Keratinocyte (primary cell): ENCODE results near the gene SMCHD1. TPM values are rescaled to one million over a fixed set of nuclear protein-coding genes. Genes with fewer than 3 reads are reported as not detected.

Experiments
- DNase-seq: peaks from one replicate; pipeline ENCODE4 v3.0.0-alpha.2; 2011; ENCODE audit warnings: low read depth, missing footprints, low spot score
- FAIRE-seq: peaks from 2 replicates; lab custom pipeline; 2011; peaks lifted over from hg19 to GRCh38; lab: Jason Lieb, UNC
- H2AFZ ChIP-seq: 2 replicates; pipeline ENCODE4 v1.6.0; 2012; ENCODE audit warnings: low read length, control low read depth, inconsistent platforms; ENCODE audit not compliant: control insufficient read depth
- H3K27ac ChIP-seq: 2 replicates; pipeline ENCODE4 v1.5.1; 2011; ENCODE audit warnings: low read length; ENCODE audit not compliant: control insufficient read depth, insufficient read depth
- H3K27me3 ChIP-seq: 3 replicates; pipeline ENCODE4 v1.6.0; 2011; ENCODE audit warnings: low read length; ENCODE audit not compliant: control insufficient read depth, insufficient read depth; ENCODE audit errors: extremely low read depth
- H3K36me3 ChIP-seq, 2 experiments: 2 replicates in 1 of 2; 3 replicates in 1 of 2; pipeline ENCODE4 v1.5.1; 2011; ENCODE audit warnings: low read length in 2 of 2, mild to moderate bottlenecking in 1 of 2; ENCODE audit not compliant: control insufficient read depth in 2 of 2, insufficient read depth in 2 of 2; ENCODE audit errors: extremely low read depth in 1 of 2
- H3K4me1 ChIP-seq: 3 replicates; pipeline ENCODE4 v1.5.1; 2011; ENCODE audit warnings: low read length; ENCODE audit not compliant: control insufficient read depth, insufficient read depth; ENCODE audit errors: extremely low read depth
- H3K4me2 ChIP-seq: 3 replicates; pipeline ENCODE4 v1.6.0; 2011; ENCODE audit warnings: low read depth, low read length; ENCODE audit not compliant: control insufficient read depth, insufficient read depth; ENCODE audit errors: extremely low read depth
- H3K4me3 ChIP-seq, 3 experiments: fragments of 200-600 bp in 1 of 3; sonication (generic) in 1 of 3; 2 replicates in 2 of 3; 3 replicates in 1 of 3; pipeline ENCODE4 v1.5.1; 2011 to 2016; ENCODE audit warnings: low read length in 3 of 3, mild to moderate bottlenecking in 3 of 3, control low read depth in 2 of 3, inconsistent platforms in 1 of 3, low read depth in 1 of 3, mixed read lengths in 1 of 3, mixed run types in 1 of 3, moderate library complexity in 1 of 3; ENCODE audit not compliant: control insufficient read depth in 2 of 3, insufficient read depth in 2 of 3; ENCODE audit errors: extremely low read depth in 1 of 3
- H3K79me2 ChIP-seq: 2 replicates; pipeline ENCODE4 v1.6.0; 2012; ENCODE audit warnings: low read length; ENCODE audit not compliant: control insufficient read depth, insufficient read depth
- H3K9ac ChIP-seq: 3 replicates; pipeline ENCODE4 v1.6.0; 2011; ENCODE audit warnings: low read length; ENCODE audit not compliant: control insufficient read depth, insufficient read depth; ENCODE audit errors: extremely low read depth
- H3K9me1 ChIP-seq: 3 replicates; pipeline ENCODE4 v1.6.0; 2011; ENCODE audit warnings: low read length; ENCODE audit not compliant: control insufficient read depth, insufficient read depth; ENCODE audit errors: extremely low read depth
- H3K9me3 ChIP-seq: 2 replicates; pipeline ENCODE4 v1.5.1; 2012; ENCODE audit warnings: low read depth, low read length; ENCODE audit not compliant: control insufficient read depth
- H4K20me1 ChIP-seq: 3 replicates; pipeline ENCODE4 v1.6.0; 2011; ENCODE audit warnings: low read length; ENCODE audit not compliant: control insufficient read depth, insufficient read depth; ENCODE audit errors: extremely low read depth
- EZH2 ChIP-seq: IDR thresholded peaks from one replicate; pipeline ENCODE4 v1.6.1; 2012; ENCODE audit warnings: inconsistent platforms, mild to moderate bottlenecking, low read length, moderate library complexity
- dilution Hi-C: fragments of 300-500 bp; cut with MboI; formaldehyde crosslinking; loops from one replicate; pipeline ENCODE4 v1.7.0; 2020; ENCODE audit warnings: low sequenced_read_pairs; ENCODE audit not compliant: extremely low pct_ligation_motif_present
- polyA plus RNA-seq, 5 experiments: library from polyadenylated mRNA; depleted of rRNA in 3 of 5; stranded (reverse) in 3 of 5; stranded (forward) in 1 of 5; unstranded in 1 of 5; fragments of >200 nt; gene quantifications; 1 replicate in 1 of 5; 2 replicates in 3 of 5; 3 replicates in 1 of 5; pipeline versions ENCODE4 v1.2.1 to v1.2.3, GENCODE V29; 2011 to 2012; ENCODE audit warnings: missing spikeins in 2 of 5, low read depth in 1 of 5, low replicate concordance in 1 of 5
- TF ChIP-seq, protein P1 (sequence below), 3 experiments: IDR thresholded peaks in 1 of 3; conservative IDR thresholded peaks in 1 of 3; optimal IDR thresholded peaks in 1 of 3; 2 replicates in 2 of 3; 3 replicates in 1 of 3; pipeline versions ENCODE3 to v1.5.1; 2011; ENCODE audit warnings: low read length in 3 of 3, mild to moderate bottlenecking in 3 of 3, moderate library complexity in 2 of 3, control low read depth in 1 of 3, inconsistent platforms in 1 of 3; ENCODE audit not compliant: insufficient read depth in 2 of 3; ENCODE audit errors: extremely low read depth in 1 of 3

SMCHD1 gene
- polyA plus RNA-seq, 1 donor (not counting 4 experiments of a cell fraction or from before 2014, with no cell fraction given) = 18.5 TPM

DNA sequence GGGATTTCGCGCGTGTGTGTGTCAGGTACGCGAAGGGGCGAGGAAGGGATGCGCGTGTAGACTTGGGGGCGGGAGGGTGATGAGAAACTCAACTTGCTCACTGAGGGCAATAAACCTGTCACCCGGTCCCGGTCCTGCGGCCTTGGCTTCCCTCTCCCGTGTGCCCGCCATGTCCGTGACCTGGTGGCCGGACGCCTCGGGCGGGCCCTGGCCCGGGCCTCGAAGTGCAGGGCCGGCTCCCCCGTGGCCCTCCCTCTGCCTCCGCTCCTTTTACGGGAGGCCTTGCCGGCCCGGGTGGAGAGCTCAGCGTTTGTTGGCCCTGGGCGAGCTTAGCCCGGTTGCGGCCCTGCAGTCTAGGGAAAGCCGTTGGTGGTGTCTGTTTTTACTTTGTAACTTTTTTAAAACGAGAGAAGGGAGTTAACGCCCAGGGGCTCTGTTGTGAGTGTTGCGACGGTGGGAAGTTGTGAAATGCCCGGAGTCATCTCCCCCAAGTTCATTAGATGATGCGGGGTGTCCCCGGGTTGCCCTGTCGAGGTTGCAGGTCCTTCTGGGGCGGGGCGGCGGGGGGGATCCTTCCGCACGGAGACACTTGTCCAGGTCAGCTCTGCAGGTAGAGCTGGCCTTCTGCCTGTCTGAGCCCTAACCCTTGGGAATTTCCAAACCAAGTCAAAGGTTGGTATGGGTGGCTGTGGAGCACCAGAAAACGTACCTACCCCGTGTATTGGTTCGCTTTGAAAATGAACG lies 883 bp downstream of the SMCHD1 start:
- Histone ChIP-seq H4K20me1 (peaks cover 3% of the 10 kb centered on the region), H3K9me3 (no peaks in the 10 kb centered on the region), H3K36me3 (no peaks in the 10 kb centered on the region), H3K4me2 (peak overlapping the region; percentile 82), H2AFZ (peak overlapping the region; percentile 83), H3K4me1 (peaks cover 19% of the 10 kb centered on the region), H3K27ac (peak overlapping the region; percentile 83), H3K4me3 (peak overlapping the region; percentile 76 to 93 (median 92)), H3K9ac (peak overlapping the region; percentile 92), H3K79me2 (peaks cover 52% of the 10 kb centered on the region), H3K9me1 (no peaks in the 10 kb centered on the region), H3K27me3 (no peaks in the 10 kb centered on the region)
- dilution Hi-C loops = no loop called here
- TF ChIP-seq EZH2 = no peak
- TF ChIP-seq, protein P1, sequence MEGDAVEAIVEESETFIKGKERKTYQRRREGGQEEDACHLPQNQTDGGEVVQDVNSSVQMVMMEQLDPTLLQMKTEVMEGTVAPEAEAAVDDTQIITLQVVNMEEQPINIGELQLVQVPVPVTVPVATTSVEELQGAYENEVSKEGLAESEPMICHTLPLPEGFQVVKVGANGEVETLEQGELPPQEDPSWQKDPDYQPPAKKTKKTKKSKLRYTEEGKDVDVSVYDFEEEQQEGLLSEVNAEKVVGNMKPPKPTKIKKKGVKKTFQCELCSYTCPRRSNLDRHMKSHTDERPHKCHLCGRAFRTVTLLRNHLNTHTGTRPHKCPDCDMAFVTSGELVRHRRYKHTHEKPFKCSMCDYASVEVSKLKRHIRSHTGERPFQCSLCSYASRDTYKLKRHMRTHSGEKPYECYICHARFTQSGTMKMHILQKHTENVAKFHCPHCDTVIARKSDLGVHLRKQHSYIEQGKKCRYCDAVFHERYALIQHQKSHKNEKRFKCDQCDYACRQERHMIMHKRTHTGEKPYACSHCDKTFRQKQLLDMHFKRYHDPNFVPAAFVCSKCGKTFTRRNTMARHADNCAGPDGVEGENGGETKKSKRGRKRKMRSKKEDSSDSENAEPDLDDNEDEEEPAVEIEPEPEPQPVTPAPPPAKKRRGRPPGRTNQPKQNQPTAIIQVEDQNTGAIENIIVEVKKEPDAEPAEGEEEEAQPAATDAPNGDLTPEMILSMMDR (optimal IDR thresholded peaks at IDR 0.05 in 1 of 3, IDR thresholded peaks at IDR 0.05 in 1 of 3, conservative IDR thresholded peaks at IDR 0.05 in 1 of 3; ENCODE audit: extremely low read depth in 1 of 3, insufficient read depth in 2 of 3, low read length in 3 of 3) = no peak
- FAIRE-seq = no peak
- no peak for DNase-seq

DNA sequence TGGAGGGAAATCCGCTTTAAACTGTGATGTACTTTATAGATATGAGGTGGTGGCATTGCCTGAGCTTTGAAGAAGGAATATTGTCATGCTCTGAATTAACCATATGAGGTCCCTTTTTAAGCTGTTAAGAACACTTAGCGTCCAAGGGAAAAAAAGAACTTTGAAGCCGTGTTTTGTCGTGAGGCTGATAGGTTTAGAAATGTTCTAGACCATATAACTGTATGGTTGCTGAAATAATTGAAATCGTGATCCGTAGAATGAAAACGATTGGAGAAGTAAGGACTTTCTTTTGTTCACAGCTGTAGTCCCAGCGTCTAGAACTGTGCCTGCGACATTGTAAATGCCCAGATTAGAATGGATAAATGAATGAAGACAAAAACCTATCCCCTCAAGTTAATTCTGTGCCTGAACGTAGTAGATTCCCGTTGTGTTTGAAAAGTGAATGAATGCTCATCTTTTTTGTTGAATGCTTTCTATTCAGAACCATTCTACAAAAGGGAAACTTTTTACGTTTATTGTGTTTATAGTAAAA lies 1.5 kb downstream of the SMCHD1 start:
- dilution Hi-C loops = no loop called here
- Histone ChIP-seq H4K20me1 (peaks cover 3% of the 10 kb centered on the region), H3K9me3 (no peaks in the 10 kb centered on the region), H2AFZ (peak overlapping the region; percentile 20), H3K4me3 (peak overlapping the region; percentile 76 to 93 (median 92)), H3K79me2 (peaks cover 56% of the 10 kb centered on the region), H3K36me3 (no peaks in the 10 kb centered on the region), H3K4me2 (peak overlapping the region; percentile 82), H3K27me3 (no peaks in the 10 kb centered on the region), H3K27ac (peak overlapping the region; percentile 83), H3K9ac (peak overlapping the region; percentile 92), H3K4me1 (peaks cover 19% of the 10 kb centered on the region), H3K9me1 (no peaks in the 10 kb centered on the region)
- DNase-seq = no peak
- no peak for FAIRE-seq
- no peak for TF ChIP-seq EZH2
- TF ChIP-seq, protein P1 (optimal IDR thresholded peaks at IDR 0.05 in 1 of 3, IDR thresholded peaks at IDR 0.05 in 1 of 3, conservative IDR thresholded peaks at IDR 0.05 in 1 of 3; ENCODE audit: extremely low read depth in 1 of 3, insufficient read depth in 2 of 3, low read length in 3 of 3) = no peak
